Stimulated activated CD4-positive, alpha-beta T cell treated with anti-CD3 and anti-CD28 coated beads, Interleukin-1b, Interleukin-23, amount 100 ng/mL, for 1 hour (primary cell): ENCODE measurements around the gene ZCCHC7.
"Not testable (repeated sequence)": the region's sequence is repeated elsewhere in the genome, so short reads cannot be mapped to it uniquely, and the experiment has no call there.

Experiments
- DNase-seq, 2 donors: peaks; one replicate each; pipeline ENCODE4 v3.0.0-alpha.2; 2020; ENCODE audit warnings: low read depth in 2 of 2

Gene ZCCHC7

DNA sequence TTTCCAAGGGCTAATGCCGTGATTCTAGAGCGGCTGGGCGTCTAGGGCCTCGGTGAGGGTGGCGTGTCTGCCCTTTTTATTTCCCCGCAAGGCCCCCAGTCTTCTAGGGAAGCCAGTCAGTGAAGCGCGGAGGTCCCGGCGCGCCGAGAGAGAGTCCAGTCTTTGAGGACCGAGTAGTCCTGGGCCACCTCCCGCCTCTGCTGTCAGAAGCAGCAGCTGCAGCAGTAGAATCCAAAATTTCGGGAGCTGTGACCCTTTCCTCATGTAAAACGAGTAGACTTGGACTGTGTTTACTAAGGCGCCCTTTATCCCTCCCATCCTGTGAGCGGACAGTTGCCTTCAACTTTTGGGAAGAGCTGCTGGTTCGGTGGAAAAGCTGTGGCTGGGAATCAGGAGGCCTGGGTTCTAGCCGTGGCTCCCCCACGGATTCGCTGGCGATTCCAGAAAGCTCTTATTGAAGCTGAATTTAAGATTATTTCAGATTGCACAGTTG is 515 bp downstream of the ZCCHC7 start:
- peak in 1 of 2 donors; percentile 10 for DNase-seq

DNA sequence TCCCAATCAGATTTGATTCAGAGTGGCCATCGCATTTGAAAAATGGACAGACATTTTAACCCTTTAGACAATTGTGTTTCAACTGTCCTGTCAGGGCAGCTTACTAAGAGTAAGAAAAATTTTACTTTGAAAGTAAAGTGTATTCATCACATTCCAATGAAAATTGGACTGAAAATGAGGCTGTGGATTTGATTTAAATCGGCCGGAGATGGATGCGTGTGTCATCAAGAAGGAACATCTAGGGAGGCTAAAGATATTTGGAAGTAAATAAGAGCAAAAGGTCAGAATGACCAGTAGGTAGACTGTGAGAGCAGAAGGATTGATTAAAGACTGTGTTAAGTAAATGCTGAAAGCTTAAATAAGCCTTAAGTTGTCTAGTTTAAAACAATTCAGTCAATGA is 1.5 kb downstream of the ZCCHC7 start:
- DNase-seq = no peak

DNA sequence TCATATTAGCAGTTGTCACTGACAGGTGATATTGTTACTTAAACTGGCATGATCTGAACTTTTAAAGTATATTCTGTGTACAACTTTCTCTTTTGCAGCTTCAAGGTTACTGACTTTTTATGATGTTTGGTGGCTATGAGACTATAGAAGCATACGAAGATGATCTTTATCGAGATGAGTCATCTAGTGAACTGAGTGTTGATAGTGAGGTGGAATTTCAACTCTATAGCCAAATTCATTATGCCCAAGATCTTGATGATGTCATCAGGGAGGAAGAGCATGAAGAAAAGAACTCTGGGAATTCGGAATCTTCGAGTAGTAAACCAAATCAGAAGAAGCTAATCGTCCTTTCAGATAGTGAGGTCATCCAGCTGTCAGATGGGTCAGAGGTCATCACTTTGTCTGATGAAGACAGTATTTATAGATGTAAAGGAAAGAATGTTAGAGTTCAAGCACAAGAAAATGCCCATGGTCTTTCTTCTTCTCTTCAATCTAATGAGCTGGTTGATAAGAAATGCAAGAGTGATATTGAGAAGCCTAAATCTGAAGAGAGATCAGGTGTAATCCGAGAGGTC is 5.9 kb downstream of the ZCCHC7 start:
- no peak for DNase-seq

DNA sequence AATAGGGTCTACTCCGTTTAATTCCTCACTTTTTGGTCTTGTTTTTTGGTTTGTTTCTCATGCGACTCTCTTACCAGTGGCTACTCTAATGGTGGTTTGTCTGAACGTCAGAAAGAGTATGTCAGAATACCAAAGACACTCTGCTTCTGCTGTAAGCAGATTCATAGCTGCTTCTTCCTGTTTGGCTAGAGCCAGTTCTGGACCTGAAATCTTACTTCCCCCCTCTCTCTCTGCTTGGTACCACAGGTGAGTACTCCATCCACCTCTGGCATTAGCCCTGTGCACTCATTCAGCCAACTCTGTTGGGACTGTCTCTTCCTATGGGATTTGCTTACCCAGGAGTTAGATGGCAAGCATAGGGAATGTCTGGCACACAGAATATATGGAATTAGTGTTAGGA is 6.6 kb downstream of the ZCCHC7 start:
- no peak for DNase-seq

DNA sequence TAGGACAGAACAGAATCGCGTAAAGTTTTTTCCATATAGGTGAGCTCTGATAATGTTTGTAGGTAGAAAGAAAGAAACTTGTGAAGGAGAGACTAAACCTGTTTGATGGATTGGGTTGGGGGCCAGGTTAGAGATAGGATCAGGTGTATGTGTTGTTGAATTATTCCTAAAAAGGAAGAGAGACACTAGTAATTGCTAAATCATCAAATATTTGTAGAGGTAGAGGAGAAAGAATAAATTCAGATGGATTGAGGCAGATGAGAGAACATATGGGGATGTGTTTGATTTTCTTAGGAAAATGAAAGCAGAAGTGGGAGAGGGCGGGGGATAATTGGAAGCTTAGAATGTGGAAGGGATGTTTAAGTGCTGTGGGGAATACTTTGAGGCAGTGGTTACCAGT is 7.7 kb downstream of the ZCCHC7 start:
- DNase-seq = no peak

DNA sequence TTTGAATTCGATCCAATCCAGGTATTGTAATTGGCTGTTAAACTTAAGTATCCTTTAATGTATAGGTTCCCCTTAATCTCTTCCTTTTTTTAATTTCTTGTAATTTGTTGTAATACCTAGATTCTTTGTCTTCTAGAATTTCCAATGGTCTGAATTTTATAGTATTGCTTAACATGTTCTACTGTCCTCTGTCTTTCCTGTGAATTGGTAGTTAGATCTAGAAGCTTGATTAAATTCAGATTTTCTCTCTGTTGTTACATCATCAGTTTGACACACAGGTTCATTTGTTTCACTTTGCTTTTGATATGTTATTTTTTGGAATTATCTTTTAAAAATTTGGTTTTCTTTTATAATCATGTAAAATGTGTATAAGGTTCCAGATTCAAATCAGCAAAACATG is 13.8 kb downstream of the ZCCHC7 start:
- DNase-seq = no peak

DNA sequence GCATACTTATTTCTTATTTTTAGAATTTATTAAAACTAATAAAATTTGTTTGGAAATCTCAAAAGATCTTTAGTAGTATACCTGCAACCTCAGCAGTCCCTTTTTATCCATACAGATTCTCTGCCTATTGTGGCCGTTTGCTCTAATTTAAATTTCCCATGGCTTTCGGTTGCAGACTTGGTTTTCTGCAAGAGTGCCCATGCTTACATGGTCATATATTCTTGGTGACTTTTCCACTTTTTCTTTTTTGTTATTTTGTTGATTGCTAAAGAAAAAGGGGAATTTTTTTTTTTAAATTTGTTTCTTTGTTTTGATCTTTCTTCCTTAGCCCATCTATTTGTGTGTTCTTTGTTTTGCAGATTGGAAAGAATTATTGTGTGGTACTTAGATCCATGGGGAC is 20.6 kb downstream of the ZCCHC7 start:
- DNase-seq = no peak

DNA sequence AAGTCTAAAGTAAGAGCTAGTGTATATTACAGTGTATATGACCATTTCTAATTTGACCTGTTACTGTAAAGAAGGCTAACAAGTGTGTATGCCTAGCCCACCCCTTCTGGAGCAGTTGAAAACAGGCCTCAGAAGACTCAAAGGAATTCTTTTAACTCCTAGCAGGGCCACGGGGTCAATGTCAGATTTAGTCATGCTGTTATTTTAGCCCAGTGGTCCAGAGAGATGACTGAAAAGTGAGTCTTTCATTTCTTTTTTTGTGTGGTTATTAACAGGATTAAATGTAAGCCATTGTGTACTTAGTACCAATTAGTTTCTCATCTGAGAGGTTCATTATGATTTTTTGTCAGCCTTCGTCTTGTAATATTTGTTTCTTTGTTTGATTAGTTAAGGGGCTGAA is 24.4 kb downstream of the ZCCHC7 start:
- DNase-seq = no peak

DNA sequence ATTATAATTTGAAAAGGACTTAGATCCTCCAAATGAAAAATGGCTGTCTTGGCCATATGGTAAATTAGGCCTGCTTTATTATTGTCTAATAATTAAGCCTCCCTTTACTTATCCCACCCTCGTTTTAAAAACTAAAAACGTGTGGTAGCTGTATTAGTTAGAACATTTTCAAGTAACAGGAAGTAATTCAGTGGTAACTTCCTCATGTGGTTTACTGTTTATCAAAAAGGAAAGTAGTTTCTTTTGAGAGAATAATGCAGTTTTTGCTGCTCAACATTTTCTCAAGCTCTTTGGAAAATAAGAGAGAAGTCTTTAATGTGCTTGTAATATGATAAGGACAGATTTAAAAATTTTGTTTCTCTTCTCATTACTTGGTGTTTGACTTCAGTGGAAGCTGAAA is 26.0 kb downstream of the ZCCHC7 start:
- no peak for DNase-seq

DNA sequence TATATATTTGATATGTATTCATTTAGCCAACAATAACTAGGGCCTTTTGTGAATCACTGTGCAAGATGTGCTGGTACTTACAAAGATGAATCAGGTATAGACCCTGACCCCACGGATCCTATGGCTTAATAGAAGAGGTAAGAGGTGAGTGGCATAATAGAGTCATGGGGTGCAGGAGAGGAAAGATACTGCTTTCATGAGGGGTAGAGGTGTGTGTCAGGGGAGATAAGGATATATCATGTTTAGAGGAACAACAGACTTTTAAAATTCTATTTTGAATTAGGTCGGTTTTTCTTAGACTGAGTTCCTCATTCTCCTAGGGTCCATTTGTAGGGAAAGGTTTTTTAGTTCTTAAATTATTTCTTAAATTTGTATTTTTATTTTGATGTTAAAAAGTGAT is 27.8 kb downstream of the ZCCHC7 start:
- no peak for DNase-seq

DNA sequence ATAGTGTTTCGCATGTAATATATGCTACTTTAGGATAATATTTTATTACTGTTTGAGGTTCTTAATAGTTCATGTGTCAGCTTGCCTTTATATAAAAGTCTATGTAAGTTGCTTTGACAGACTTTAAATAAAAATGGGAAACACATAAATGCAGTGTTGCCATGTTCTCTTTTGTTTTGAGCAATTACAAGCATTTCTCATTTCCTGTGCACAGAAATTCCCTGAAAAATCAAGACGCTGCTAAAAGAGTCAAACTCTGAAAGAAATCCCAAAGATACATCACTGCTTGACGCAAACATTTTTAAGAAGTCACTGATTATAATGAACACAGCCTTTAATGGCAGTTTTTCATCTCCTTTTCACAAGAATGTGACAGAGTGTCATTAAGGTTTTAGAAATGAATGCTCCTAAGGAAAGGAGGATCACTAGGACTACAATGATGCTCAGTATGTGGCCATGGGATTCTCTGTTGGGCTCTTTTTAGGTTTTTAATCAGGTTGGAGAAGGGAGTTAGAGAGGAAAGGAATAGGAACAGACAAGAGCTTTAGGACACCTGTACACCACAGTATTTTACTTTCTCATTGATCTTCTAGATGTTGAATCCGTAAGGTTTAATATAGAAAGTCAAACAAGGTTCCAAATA is 29.4 kb downstream of the ZCCHC7 start:
- no peak for DNase-seq

DNA sequence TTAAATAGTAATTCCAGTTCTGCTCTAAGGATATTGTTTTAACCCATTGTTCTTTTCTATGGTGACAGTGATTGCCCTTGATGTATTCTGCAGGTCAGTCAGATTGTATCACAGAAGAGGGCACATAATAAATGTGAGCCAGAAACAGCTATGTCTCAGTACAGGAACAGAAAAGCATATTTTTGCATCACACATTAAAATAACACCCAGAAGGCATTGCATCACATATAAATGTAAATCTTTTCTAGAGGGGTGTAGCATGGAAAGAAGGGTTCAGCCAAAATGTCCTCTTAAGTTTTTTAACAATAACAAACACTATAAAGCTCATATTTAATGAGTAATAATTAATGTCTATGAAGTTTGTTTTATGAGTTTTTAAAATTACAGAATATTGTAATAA is 30.0 kb downstream of the ZCCHC7 start:
- DNase-seq = no peak

DNA sequence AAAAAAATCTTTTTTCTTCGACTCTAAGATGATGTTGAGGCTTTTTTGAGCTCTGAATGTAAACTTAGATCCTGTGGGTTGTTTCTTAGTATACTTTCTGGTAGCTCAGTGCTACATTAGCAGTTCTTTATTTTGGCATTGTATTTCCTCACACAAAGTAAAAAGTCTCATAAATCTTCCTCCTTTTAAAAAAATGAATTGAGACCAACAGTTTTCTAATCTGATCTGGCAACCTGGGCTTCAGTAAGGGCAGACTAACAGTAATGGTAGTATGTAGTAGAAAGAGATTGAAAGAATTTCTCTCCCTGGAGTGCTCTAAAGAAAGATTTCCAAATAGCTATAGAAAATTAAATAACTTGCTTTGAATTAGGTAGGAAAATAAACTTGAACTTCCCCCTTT is 31.4 kb downstream of the ZCCHC7 start:
- DNase-seq = no peak

DNA sequence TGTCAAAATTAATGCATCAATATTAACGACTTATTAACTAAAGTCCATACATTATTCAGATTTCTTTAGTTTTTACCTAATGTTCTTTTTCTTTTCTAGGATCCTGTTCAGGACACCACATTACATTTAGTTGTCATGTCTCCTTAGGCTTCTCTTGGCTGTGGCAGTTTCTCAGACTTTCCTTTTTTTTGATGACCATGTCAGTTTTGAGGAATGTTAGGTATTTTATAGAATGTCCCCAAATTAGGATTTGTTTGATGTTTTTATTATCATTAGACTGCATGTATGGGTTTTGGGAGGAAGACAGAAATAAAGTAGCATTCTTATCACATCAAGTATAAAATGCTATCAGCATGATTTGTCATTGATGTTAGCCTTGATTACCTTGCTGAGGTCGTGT is 32.0 kb downstream of the ZCCHC7 start:
- DNase-seq = no peak

DNA sequence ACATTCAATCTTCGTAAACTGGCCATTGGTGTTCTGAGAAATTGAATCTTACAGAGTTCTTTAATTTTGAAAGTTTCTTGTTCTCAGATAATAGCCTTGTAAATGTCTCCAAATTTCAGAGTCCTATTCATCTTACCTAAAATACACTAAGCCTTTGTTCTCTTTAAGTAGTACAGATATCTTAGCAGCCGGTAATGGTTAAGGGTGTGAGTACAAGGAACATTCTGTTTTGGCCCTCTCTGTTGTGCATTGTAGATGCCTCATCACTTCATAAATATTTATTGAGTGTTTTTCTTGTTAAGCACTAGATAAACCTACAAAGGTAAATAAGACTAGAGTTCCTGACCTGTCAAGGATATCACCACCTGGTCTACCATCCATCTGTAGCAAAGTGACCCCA is 35.2 kb downstream of the ZCCHC7 start:
- DNase-seq = no peak

DNA sequence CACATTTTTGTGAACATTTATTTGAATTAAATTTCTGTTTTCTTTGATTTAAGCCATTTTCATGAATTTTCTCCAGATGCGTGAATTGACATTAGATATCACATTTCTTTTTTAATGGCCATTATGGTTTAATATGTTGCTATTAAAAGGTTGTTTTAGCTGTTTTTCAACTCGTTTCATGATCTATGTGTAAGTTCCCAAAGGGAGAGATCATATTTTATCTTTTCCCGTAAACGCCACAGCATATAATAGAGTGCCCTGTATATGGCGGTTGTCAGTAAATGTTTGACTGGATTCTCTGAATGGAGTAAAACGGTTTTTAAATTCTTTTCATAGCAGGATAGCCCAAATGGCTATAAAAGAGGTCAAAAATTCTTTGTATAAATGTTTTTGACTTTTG is 35.8 kb downstream of the ZCCHC7 start:
- no peak for DNase-seq

DNA sequence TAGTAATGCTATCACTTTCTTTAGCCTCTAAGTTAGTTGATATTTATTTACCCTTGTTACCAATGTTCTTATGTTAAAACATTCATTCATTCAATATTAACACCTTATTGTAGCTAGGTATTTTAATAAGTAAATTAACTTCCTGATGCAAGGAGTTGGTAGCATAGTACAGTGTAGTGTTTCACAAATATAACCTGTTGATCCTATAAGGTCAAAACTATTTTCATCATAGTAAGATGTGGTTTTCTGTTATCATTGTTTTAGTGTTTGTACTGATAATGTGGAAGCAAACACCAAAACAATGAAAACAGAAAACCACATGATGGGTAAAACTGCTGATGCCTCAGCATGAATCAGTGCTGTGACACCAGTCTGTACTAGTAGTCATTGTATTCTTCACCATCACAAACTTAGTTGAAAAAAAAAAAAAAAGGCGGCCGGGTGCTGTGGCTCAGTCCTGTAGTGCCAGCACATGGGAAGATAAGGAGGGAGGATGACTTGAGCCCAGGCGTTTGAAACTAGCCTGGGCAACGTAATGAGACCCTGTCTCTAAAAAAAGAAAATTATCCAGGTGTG is 36.5 kb downstream of the ZCCHC7 start:
- DNase-seq = no peak

DNA sequence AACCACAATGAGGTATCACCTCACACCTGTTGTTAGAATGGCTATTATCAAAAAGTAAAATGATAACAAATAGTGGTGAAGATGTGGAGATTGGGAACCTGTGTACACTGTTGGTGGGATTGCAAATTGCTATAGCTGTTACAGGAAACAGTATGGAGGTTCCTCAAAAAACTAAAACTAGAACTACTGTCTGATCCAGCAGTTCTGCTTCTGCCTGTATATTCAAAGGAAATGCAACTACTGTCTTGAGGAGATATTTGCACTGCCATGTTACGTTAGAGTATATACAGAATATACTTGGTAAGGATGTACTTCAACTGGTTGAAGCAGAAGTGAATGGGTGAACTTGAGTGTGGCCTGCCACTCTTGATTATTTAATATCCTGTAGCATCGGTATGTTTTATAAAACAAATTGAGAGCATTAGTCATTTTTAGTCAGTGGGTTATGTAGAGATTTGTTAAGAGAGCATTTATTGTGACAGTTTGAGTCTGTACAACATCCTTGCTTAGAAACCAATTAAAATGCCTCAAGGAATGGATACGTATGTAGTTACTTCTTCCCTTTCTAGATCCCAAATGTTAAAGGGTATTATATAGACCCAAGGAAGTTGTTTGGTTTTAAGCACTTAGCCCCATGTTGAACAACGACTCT is 37.5 kb downstream of the ZCCHC7 start:
- no peak for DNase-seq

DNA sequence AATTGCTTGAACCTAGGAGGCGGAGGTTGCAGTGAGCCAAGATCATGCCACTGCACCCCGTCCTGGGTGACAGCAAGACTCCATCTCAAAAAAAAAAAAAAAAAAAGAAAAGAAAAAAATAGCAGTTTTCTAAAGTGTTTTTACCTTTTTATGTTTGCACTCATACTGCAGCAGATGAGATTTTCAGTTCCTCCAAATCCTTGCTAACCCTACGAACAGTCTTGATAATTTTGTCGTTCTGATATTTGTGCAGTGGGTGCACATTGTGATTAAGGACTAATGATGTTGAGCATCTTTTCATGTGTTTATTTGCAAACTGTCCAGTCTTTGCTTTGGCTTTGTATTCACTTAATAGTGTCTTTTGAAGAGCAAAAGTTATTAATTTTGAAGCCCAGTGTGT is 42.9 kb downstream of the ZCCHC7 start:
- DNase-seq = no peak

DNA sequence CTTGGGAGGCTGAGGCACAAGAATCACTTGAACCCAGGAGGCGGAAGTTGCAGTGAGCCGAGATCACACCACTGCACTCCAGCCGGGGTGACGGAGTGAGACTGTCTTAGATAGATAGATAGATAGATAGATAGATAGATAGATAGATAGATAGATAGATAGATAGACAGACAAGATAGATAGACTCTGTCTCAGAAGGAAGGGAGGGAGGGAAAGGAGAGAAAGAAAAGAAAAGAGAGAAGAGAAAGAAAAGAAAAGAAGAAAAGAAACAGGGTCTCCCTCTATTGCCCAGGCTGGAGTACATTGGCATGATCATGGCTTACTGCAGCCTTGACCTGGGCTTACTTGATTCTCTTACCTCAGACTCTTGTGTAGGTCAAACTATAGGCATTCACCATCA is 44.0 kb downstream of the ZCCHC7 start:
- not testable (repeated sequence) for DNase-seq

DNA sequence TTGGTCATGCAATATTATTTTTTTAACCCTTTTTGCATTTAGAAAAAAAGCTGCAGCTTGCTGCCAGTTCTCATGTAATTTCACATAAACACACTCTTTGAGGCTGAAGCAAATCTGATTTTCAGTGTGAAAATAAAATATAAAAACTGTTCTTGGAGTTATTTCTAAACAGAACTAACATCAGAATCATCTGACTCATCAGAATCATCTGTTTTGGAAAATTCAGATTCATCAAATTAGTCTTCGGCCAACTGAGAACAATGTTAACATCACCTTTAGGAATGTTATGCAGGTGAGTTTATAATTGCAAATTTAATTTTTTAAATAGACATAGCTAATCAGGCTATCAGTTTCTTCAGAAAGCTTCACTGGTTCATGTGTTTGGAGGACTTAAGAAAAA is 45.3 kb downstream of the ZCCHC7 start:
- DNase-seq = no peak

DNA sequence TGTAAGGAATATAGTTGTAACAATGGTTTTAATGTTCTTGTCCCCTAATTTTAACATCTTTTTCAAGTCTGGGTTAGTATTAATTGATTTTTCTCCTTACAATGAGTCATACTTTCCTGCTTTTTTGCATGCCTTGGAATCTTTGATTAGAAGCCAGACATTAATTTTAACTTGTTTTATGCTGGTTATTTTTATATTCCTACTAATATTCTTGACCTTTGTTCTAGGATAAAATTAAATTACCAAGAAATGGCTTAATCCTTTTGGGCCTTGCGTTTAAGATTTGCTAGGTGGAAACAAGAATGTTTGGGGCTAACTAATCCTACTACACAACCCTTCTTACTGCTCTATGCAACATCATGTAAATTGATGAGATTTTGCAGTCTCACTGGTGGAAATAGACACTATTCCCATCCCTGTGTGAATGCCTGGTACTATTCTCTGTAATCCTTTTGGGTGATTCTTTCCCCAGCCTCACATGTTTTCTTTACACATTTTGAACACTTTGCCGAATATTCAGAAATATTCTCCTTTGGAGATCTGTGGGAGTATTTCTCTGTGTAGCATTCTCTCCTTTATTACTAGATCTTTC is 47.2 kb downstream of the ZCCHC7 start:
- no peak for DNase-seq

DNA sequence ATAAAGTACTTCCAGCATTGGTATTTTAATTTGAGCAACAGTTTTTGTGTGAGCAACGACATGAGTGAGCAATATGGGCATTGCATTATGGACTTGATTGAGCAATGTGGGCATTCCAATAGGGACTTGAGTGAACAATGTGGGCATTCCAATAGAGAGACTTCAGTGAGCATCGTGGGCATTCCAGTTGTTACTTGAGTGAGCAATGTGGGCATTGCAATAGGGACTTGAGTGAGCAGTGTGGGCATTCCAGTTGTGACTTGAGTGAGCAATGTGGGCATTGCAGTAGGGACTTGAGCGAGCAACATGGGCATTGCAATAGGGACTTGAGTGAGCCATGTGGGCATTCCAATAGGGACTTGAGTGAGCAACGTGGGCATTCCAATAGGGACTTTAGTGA is 52.2 kb downstream of the ZCCHC7 start:
- DNase-seq = no peak
